ENCODE measurements around the gene CNOT3. TPM values are rescaled to one million over a fixed set of nuclear protein-coding genes. Genes with fewer than 3 reads are reported as not detected.

Gene CNOT3
- total RNA-seq, 1 experiment from 2014 or later: 12.3 TPM

- DNase-seq (ENCODE audit: low read depth): no peak
These were observed 11.7 kb downstream of the CNOT3 start for GRCh38 chr19:54149021-54149812.

GRCh38 chr19:54151362-54152035, 13.9 kb downstream of the CNOT3 start:
- no peak for DNase-seq (ENCODE audit: low read depth)

- no peak for DNase-seq (ENCODE audit: low read depth)
These were observed 14.7 kb downstream of the CNOT3 start for GRCh38 chr19:54152267-54152666.

GRCh38 chr19:54152878-54153524, 15.4 kb downstream of the CNOT3 start:
- no peak for DNase-seq (ENCODE audit: low read depth)

- DNase-seq (ENCODE audit: low read depth): no peak
These were observed 16.3 kb downstream of the CNOT3 start for GRCh38 chr19:54153731-54154326.

GRCh38 chr19:54154603-54155345, 17.2 kb downstream of the CNOT3 start:
- DNase-seq (ENCODE audit: low read depth): peak; percentile 82

- no peak for DNase-seq (ENCODE audit: low read depth)
These were observed 18.1 kb downstream of the CNOT3 start for GRCh38 chr19:54155694-54156093.

GRCh38 chr19:54156490-54156889, 18.9 kb downstream of the CNOT3 start:
- no peak for DNase-seq (ENCODE audit: low read depth)

GRCh38 chr19:54156953-54157352, 19.4 kb downstream of the CNOT3 start:
- no peak for DNase-seq (ENCODE audit: low read depth)

GRCh38 chr19:54158812-54159351, 21.3 kb downstream of the CNOT3 start:
- DNase-seq (ENCODE audit: low read depth): no peak

GRCh38 chr19:54159352-54160181, 22.0 kb downstream of the CNOT3 start, which contains the start of gene LENG1:
Gene LENG1 (minus strand): TSS chr19:54159721. CDS start chr19:54159695, 26 bp downstream.
- peak; percentile 100 for DNase-seq (ENCODE audit: low read depth)

GRCh38 chr19:54160182-54160811, 22.7 kb downstream of the CNOT3 start:
- DNase-seq (ENCODE audit: low read depth): peak; percentile 41

GRCh38 chr19:54160854-54161253, 23.3 kb downstream of the CNOT3 start:
- DNase-seq (ENCODE audit: low read depth): no peak

GRCh38 chr19:54162241-54162805, 24.8 kb downstream of the CNOT3 start:
- DNase-seq (ENCODE audit: low read depth): peak; percentile 40

GRCh38 chr19:54162884-54163283, 25.3 kb downstream of the CNOT3 start:
- DNase-seq (ENCODE audit: low read depth): no peak

GRCh38 chr19:54164369-54165068, 27.0 kb downstream of the CNOT3 start:
- peak; percentile 31 for DNase-seq (ENCODE audit: low read depth)

- DNase-seq (ENCODE audit: low read depth): no peak
These were observed 27.7 kb downstream of the CNOT3 start for GRCh38 chr19:54165222-54165621.

GRCh38 chr19:54168174-54168917, 30.8 kb downstream of the CNOT3 start:
- DNase-seq (ENCODE audit: low read depth): peak; percentile 80
